ENCODE measurements around the gene PIGQ. TPM values are rescaled to one million over a fixed set of nuclear protein-coding genes. Genes with fewer than 3 reads are reported as not detected.

PIGQ gene
- total and polyA plus RNA-seq, 2 experiments from 2014 or later: 30.2 to 62.3 TPM

GRCh38 chr16:632486-633335 lies 62.9 kb downstream of the PIGQ start:
- TF ChIP-seq REST (IDR thresholded peaks at IDR 0.05; ENCODE audit: unreplicated experiment) (no peak), JUNB (IDR thresholded peaks at IDR 0.05; ENCODE audit: unreplicated experiment) (no peak), ZNF331 (CRISPR knock-in tag; IDR thresholded peaks at IDR 0.05; ENCODE audit: low read depth) (no peak), ZNF114 (CRISPR knock-in tag; IDR thresholded peaks at IDR 0.05) (no peak), EZH2 (IDR thresholded peaks at IDR 0.05; ENCODE audit: low read depth, unreplicated experiment) (no peak), CTCF (conservative IDR thresholded peaks at IDR 0.05; ENCODE audit: low read depth in 2 of 2) (no peak), EZH2phosphoT487 (IDR thresholded peaks at IDR 0.05; ENCODE audit: unreplicated experiment) (no peak), STAT1 (IDR thresholded peaks at IDR 0.05; ENCODE audit: unreplicated experiment) (no peak), CREB1 (CRISPR knock-in tag; IDR thresholded peaks at IDR 0.05; ENCODE audit: low read depth) (no peak)
- no peaks in the 10 kb centered on the region for H3K36me3 ChIP-seq (ENCODE audit: insufficient read depth)

More at GRCh38 chr16:632486-633335, 62.9 kb downstream of the PIGQ start:
- Histone ChIP-seq H4K20me1 (replicated peaks; ENCODE audit: insufficient read depth) (no peaks in the 10 kb centered on the region), H3K9me2 (ENCODE audit: insufficient read depth) (no peaks in the 10 kb centered on the region), H3K4me2 (no peak overlapping the region), H3K27me3 (ENCODE audit: insufficient read depth) (no peaks in the 10 kb centered on the region), H3F3A (replicated peaks; ENCODE audit: low read depth) (0 out of 2 replicates have a peak, but pooled peaks cover 3% of the 10 kb centered on the region), H3K4me3 (no peak overlapping the region), H3K27ac (ENCODE audit: low read depth) (no peak overlapping the region), H3K4me1 (ENCODE audit: insufficient read depth) (peaks cover 18% of the 10 kb centered on the region), H2AFZ (no peak overlapping the region), H3K79me2 (replicated peaks; ENCODE audit: insufficient read depth) (no peaks in the 10 kb centered on the region; the same call in 1 of the 2 replicates)
- no peak for DNase-seq (ENCODE audit: low spot score)
- peaks cover 17% of the 10 kb centered on the region for H3K4me1 Mint-ChIP-seq
- no peak overlapping the region for H3K4me3 Mint-ChIP-seq
- H3K27me3 Mint-ChIP-seq (ENCODE audit: insufficient read depth, low read depth, poor library complexity): peaks cover 17% of the 10 kb centered on the region
- H3K36me3 Mint-ChIP-seq (ENCODE audit: low read depth): no peaks in the 10 kb centered on the region
- no peak overlapping the region for H3K27ac Mint-ChIP-seq
- ATAC-seq: no peak
- H3K9me3 Mint-ChIP-seq: peaks cover 4% of the 10 kb centered on the region; the same call in 2 of the 3 replicates

Measured in GM23338 (cell line).